WTC11 (cell line): ENCODE measurements around the gene DKK3. TPM values are rescaled to one million over a fixed set of nuclear protein-coding genes. Genes with fewer than 3 reads are reported as not detected.

Experiments
- ATAC-seq: fragments of 200-7000 bp; cut with Tn5 transposase; 2 replicates; pipeline ENCODE4 v1.10.0; 2021; ENCODE audit warnings: mild to moderate bottlenecking, moderate library complexity
- CTCF ChIA-PET: fragments of 300-600 bp; sonication (Branson Sonifier 250); formaldehyde crosslinking; loops from one replicate; lab custom pipeline; 2021; ENCODE audit warnings: antibody characterized with exemption; lab: Charles Lee
- POLR2A ChIA-PET: fragments of 350-600 bp; sonication (Branson Sonifier 250); formaldehyde crosslinking; loops from one replicate; lab custom pipeline; 2021; ENCODE audit warnings: antibody characterized with exemption; lab: Charles Lee
- DNase-seq: peaks from one replicate; pipeline ENCODE4 v3.0.0; 2021; ENCODE audit warnings: low spot score
- H3K27ac Mint-ChIP-seq: 2 replicates; pipeline ENCODE4 v1.8.0; 2021; ENCODE audit warnings: mixed read lengths
- H3K27me3 Mint-ChIP-seq: 2 replicates; pipeline ENCODE4 v1.8.0; 2021; ENCODE audit warnings: low read depth, mild to moderate bottlenecking, moderate library complexity, mixed read lengths
- H3K36me3 Mint-ChIP-seq: 2 replicates; pipeline ENCODE4 v1.8.0; 2021; ENCODE audit warnings: mixed read lengths
- H3K4me1 Mint-ChIP-seq: 2 replicates; pipeline ENCODE4 v1.8.0; 2022; ENCODE audit warnings: mixed read lengths
- H3K4me3 Mint-ChIP-seq: 2 replicates; pipeline ENCODE4 v1.8.0; 2021; ENCODE audit warnings: mild to moderate bottlenecking, moderate library complexity, mixed read lengths
- H3K9me3 Mint-ChIP-seq: 2 replicates; pipeline ENCODE4 v1.8.0; 2021; ENCODE audit warnings: mixed read lengths
- AFF4 ChIP-seq: sonication (generic); formaldehyde crosslinking; IDR thresholded peaks from 2 replicates; pipeline ENCODE4 v1.8.1; 2023; ENCODE audit warnings: mild to moderate bottlenecking, missing genetic modification reagents, borderline replicate concordance
- ARID4B ChIP-seq: sonication (generic); formaldehyde crosslinking; IDR thresholded peaks from 2 replicates; pipeline ENCODE4 v1.8.0; 2023; ENCODE audit warnings: missing genetic modification reagents, mild to moderate bottlenecking, borderline replicate concordance
- CBFB ChIP-seq: sonication (generic); formaldehyde crosslinking; IDR thresholded peaks from 2 replicates; pipeline ENCODE4 v1.8.1; 2022; ENCODE audit warnings: mild to moderate bottlenecking, low read depth, missing genetic modification reagents
- E2F5 ChIP-seq: sonication (generic); formaldehyde crosslinking; IDR thresholded peaks from 2 replicates; pipeline ENCODE4 v1.8.1; 2022; ENCODE audit warnings: mild to moderate bottlenecking, moderate library complexity, missing genetic modification reagents
- GRHL2 ChIP-seq: fragments of 250-450 bp; sonication (Bioruptor Pico); IDR thresholded peaks from 2 replicates; pipeline ENCODE4 v1.8.0; 2022; ENCODE audit warnings: mild to moderate bottlenecking, moderate library complexity; ENCODE audit not compliant: insufficient replicate concordance, severe bottlenecking
- MYBL2 ChIP-seq: sonication (generic); formaldehyde crosslinking; IDR thresholded peaks from 2 replicates; pipeline ENCODE4 v1.8.1; 2023; ENCODE audit warnings: mild to moderate bottlenecking, moderate library complexity, missing genetic modification reagents
- NFATC4 ChIP-seq: fragments of 250-450 bp; sonication (Bioruptor Pico); IDR thresholded peaks from 2 replicates; pipeline ENCODE4 v1.9.0; 2021; ENCODE audit warnings: mild to moderate bottlenecking
- NFYB ChIP-seq: sonication (generic); formaldehyde crosslinking; conservative IDR thresholded peaks from 2 replicates; pipeline ENCODE4 v1.8.0; 2022; ENCODE audit warnings: low read depth, missing genetic modification reagents
- NR2C2 ChIP-seq: sonication (generic); formaldehyde crosslinking; IDR thresholded peaks from 2 replicates; pipeline ENCODE4 v1.8.0; 2022; ENCODE audit warnings: mild to moderate bottlenecking, missing genetic modification reagents
- OVOL2 ChIP-seq: fragments of 250-450 bp; sonication (Bioruptor Pico); IDR thresholded peaks from 2 replicates; pipeline ENCODE4 v1.9.0; 2021; ENCODE audit warnings: mild to moderate bottlenecking, borderline replicate concordance
- RELA ChIP-seq: sonication (generic); formaldehyde crosslinking; IDR thresholded peaks from 2 replicates; pipeline ENCODE4 v1.8.1; 2022; ENCODE audit warnings: missing genetic modification reagents, mild to moderate bottlenecking, borderline replicate concordance
- TCF7 ChIP-seq: sonication (generic); formaldehyde crosslinking; IDR thresholded peaks from 2 replicates; pipeline ENCODE4 v1.8.0; 2022; ENCODE audit warnings: mild to moderate bottlenecking, low read depth, missing genetic modification reagents, moderate library complexity
- USF1 ChIP-seq: sonication (generic); formaldehyde crosslinking; IDR thresholded peaks from 2 replicates; pipeline ENCODE4 v1.8.0; 2022; ENCODE audit warnings: mild to moderate bottlenecking, missing genetic modification reagents
- ZBTB43 ChIP-seq: sonication (generic); formaldehyde crosslinking; IDR thresholded peaks from 2 replicates; pipeline ENCODE4 v1.8.1; 2023; ENCODE audit warnings: mild to moderate bottlenecking, missing genetic modification reagents
- ZMAT4 ChIP-seq: fragments of 250-450 bp; sonication (Bioruptor Pico); IDR thresholded peaks from 2 replicates; pipeline ENCODE4 v1.9.0; 2021; ENCODE audit warnings: mild to moderate bottlenecking
- ZNF121 ChIP-seq: sonication (generic); formaldehyde crosslinking; IDR thresholded peaks from 2 replicates; pipeline ENCODE4 v1.8.0; 2023; ENCODE audit warnings: missing genetic modification reagents
- ZNF138 ChIP-seq: sonication (generic); formaldehyde crosslinking; conservative IDR thresholded peaks from 2 replicates; pipeline ENCODE4 v1.8.1; 2022; ENCODE audit warnings: mild to moderate bottlenecking, moderate library complexity, missing genetic modification reagents
- ZNF396 ChIP-seq: fragments of 250-450 bp; sonication (Bioruptor Pico); IDR thresholded peaks from 2 replicates; pipeline ENCODE4 v1.8.0; 2021; ENCODE audit warnings: mild to moderate bottlenecking, moderate library complexity, borderline replicate concordance
- ZNF425 ChIP-seq: fragments of 250-450 bp; sonication (Bioruptor Pico); conservative IDR thresholded peaks from 2 replicates; pipeline ENCODE4 v1.9.0; 2021; ENCODE audit warnings: mild to moderate bottlenecking
- ZNF512 ChIP-seq: sonication (generic); formaldehyde crosslinking; IDR thresholded peaks from 2 replicates; pipeline ENCODE4 v1.8.1; 2022; ENCODE audit warnings: missing genetic modification reagents, borderline replicate concordance
- total RNA-seq: library from RNA; stranded (reverse); gene quantifications from 3 replicates; pipeline ENCODE4 v1.2.3, GENCODE V29; 2021

DKK3 gene
- total RNA-seq, 1 experiment from 2014 or later, result 17.6 TPM

- no peak overlapping the region for H3K4me3 Mint-ChIP-seq
- H3K4me1 Mint-ChIP-seq, result peaks cover 11% of the 10 kb centered on the region
- H3K9me3 Mint-ChIP-seq, result peaks cover 1% of the 10 kb centered on the region
- H3K27ac Mint-ChIP-seq, result no peak overlapping the region
- DNase-seq (no peak), ATAC-seq (no peak)
- no peaks in the 10 kb centered on the region for H3K36me3 Mint-ChIP-seq
- POLR2A ChIA-PET, result no interaction called here
- H3K27me3 Mint-ChIP-seq, result no peaks in the 10 kb centered on the region
- TF ChIP-seq ZBTB43, result no peak
- TF ChIP-seq OVOL2 (CRISPR knock-in tag), result no peak
- no peak for TF ChIP-seq ZNF396 (CRISPR knock-in tag)
- no peak for TF ChIP-seq ARID4B (CRISPR knock-in tag)
- no peak for TF ChIP-seq CBFB (CRISPR knock-in tag)
- no peak for TF ChIP-seq ZNF121
- TF ChIP-seq RELA (CRISPR knock-in tag), result no peak
- TF ChIP-seq MYBL2 (CRISPR knock-in tag), result no peak
- TF ChIP-seq TCF7 (CRISPR knock-in tag), result no peak
- TF ChIP-seq ZNF425 (CRISPR knock-in tag), result no peak
- TF ChIP-seq ZNF138 (CRISPR knock-in tag), result no peak
- TF ChIP-seq GRHL2 (CRISPR knock-in tag), result no peak
- no peak for TF ChIP-seq E2F5 (CRISPR knock-in tag)
- no peak for TF ChIP-seq NR2C2 (CRISPR knock-in tag)
- TF ChIP-seq ZNF512 (CRISPR knock-in tag), result no peak
- no peak for TF ChIP-seq NFYB
- TF ChIP-seq NFATC4 (CRISPR knock-in tag), result no peak
- TF ChIP-seq USF1 (CRISPR knock-in tag), result no peak
- TF ChIP-seq AFF4 (CRISPR knock-in tag), result no peak
- TF ChIP-seq ZMAT4, result no peak
- CTCF ChIA-PET, result interaction anchor here (1.3 kb wide), 1 partner anchor 27 kb away, joined by 4 read pairs; no protein-coding TSS in a partner anchor
These were observed 8.8 kb upstream of the DKK3 start for GRCh38 chr11:12017243-12017678.
